ENCODE results near the gene CDON. TPM values are rescaled to one million over a fixed set of nuclear protein-coding genes. Genes with fewer than 3 reads are reported as not detected.

The CDON gene
- total and polyA plus RNA-seq, 2 donors (not counting 1 experiment from before 2014, with no cell fraction given): 0.01 TPM; not detected in 1

DNA sequence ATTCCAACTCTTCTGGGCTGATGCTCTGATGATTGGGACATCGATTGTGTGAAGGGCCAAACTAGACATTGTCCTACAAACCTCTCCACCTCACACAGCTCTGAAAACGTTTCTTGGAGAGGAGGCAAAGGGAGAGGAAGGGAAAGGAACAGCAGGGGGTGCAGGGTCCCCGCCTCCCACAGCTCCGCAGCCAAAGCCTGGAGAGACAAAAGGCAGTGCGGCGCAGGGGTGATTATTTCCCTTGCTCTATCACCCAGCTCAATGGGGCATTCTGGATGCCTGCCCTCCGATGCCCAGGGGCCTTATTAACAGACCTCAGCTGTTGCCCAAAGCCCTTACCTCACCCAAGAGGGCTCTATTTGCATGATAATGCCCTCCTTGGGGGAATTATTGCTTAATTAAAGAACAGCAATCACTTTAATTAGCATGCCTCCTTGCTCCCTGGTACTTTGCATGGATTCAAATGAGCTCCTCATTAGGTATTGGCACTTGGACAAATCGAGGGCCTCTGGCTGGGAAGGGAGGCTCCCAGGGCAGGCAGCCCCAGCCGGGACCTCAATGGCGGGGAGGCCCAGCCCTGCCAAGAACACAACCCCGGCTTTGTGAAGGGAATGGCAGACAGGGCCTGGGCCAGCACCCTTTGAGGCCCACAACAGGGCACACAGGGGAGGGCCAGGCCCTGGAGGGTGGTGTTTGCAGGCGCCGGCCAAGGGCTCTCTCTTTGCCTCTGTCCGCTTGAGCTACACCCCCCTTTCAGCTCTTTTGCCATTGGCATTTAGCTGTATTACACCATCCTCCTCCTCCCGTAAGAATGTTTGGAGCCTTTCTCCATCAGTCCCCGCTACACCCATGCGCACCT lies 19.8 kb upstream of the CDON start:
- H3K4me1 ChIP-seq (ENCODE audit: control insufficient read depth in 2 of 2, insufficient read depth in 2 of 2, low read length in 2 of 2): no peaks in the 10 kb centered on the region
- no peak for ATAC-seq (ENCODE audit: low read depth)
- POLR2A ChIA-PET: no interaction called here
- H3K4me2 ChIP-seq (replicated peaks; ENCODE audit: low read depth, low read length, poor library complexity, severe bottlenecking): no peak overlapping the region
- TF ChIP-seq EZH2 (IDR thresholded peaks at IDR 0.05; ENCODE audit: borderline replicate concordance, insufficient read depth, low read depth, low read length, poor library complexity, severe bottlenecking): no peak
- TF ChIP-seq, protein P1, sequence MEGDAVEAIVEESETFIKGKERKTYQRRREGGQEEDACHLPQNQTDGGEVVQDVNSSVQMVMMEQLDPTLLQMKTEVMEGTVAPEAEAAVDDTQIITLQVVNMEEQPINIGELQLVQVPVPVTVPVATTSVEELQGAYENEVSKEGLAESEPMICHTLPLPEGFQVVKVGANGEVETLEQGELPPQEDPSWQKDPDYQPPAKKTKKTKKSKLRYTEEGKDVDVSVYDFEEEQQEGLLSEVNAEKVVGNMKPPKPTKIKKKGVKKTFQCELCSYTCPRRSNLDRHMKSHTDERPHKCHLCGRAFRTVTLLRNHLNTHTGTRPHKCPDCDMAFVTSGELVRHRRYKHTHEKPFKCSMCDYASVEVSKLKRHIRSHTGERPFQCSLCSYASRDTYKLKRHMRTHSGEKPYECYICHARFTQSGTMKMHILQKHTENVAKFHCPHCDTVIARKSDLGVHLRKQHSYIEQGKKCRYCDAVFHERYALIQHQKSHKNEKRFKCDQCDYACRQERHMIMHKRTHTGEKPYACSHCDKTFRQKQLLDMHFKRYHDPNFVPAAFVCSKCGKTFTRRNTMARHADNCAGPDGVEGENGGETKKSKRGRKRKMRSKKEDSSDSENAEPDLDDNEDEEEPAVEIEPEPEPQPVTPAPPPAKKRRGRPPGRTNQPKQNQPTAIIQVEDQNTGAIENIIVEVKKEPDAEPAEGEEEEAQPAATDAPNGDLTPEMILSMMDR (IDR thresholded peaks at IDR 0.05): no peak
- no peaks in the 10 kb centered on the region for H4K20me1 ChIP-seq (ENCODE audit: control insufficient read depth, insufficient read depth, low read length, poor library complexity, severe bottlenecking)
- H3K9me3 ChIP-seq (ENCODE audit: control extremely low read depth in 1 of 3, control insufficient read depth in 2 of 3, insufficient read depth in 1 of 3, low read length in 2 of 3): peaks cover 0 to 3% (median 0%) of the 10 kb centered on the region in 3 donors
- Mint-ChIP-seq H3K4me3 (no peak overlapping the region), H3K4me1 (no peaks in the 10 kb centered on the region), H3K9me3 (ENCODE audit: insufficient read depth) (no peaks in the 10 kb centered on the region), H3K27me3 (peaks cover 21% of the 10 kb centered on the region), H3K27ac (no peak overlapping the region)
- CTCF ChIA-PET: no interaction called here
- WGBS (ENCODE audit: insufficient coverage): 88% methylated on average over 10 of the region's 17 CpGs
- H3K27me3 ChIP-seq (replicated peaks in 1 of 4; ENCODE audit: control extremely low read depth in 1 of 4, control insufficient read depth in 3 of 4, insufficient read depth in 4 of 4, low read length in 3 of 4): no peaks in the 10 kb centered on the region
- no peak overlapping the region for H2AFZ ChIP-seq (ENCODE audit: insufficient read depth, low read depth, low read length, poor library complexity, severe bottlenecking)
- intact Hi-C loops (cut with micrococcal nuclease): no loop called here
- H3K4me3 ChIP-seq (ENCODE audit: control extremely low read depth in 1 of 5, extremely low read depth in 1 of 5, insufficient read depth in 1 of 5, low read depth in 2 of 5, low read length in 4 of 5): no peak overlapping the region
- no peak overlapping the region for H3K9ac ChIP-seq (ENCODE audit: low read length)
- no peak overlapping the region for H3K27ac ChIP-seq (ENCODE audit: low read length in 2 of 2)
- no peak for DNase-seq
- H3K79me2 ChIP-seq (ENCODE audit: control insufficient read depth, insufficient read depth, low read length): no peaks in the 10 kb centered on the region
- H3K36me3 ChIP-seq (replicated peaks in 1 of 2; ENCODE audit: control extremely low read depth in 1 of 2, control insufficient read depth in 1 of 2, extremely low read depth in 1 of 2, insufficient read depth in 2 of 2, low read length in 1 of 2): no peaks in the 10 kb centered on the region

DNA sequence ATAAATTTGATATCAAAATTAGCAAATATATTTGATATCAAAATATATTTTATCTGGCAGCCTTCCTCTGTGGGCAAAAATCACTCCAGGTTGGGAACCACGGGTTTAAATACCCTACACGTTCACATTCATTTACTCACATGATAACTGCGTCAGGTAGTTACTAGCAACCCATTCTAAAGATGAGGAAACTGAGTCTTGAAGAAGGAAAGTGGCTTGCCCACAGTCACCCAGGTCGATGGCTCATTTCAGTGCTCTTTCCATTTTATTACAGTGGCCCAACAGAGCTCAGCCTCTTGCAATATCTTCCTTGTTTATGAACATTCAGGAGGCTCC lies 19.2 kb upstream of the CDON start:
- no peak for DNase-seq
- POLR2A ChIA-PET: no interaction called here

More for the DNA sequence above, 19.2 kb upstream of the CDON start:
- H3K27me3 ChIP-seq (replicated peaks in 1 of 4; ENCODE audit: control extremely low read depth in 1 of 4, control insufficient read depth in 3 of 4, insufficient read depth in 4 of 4, low read length in 3 of 4): no peaks in the 10 kb centered on the region
- TF ChIP-seq, protein P1 (IDR thresholded peaks at IDR 0.05): no peak
- TF ChIP-seq EZH2 (IDR thresholded peaks at IDR 0.05; ENCODE audit: borderline replicate concordance, insufficient read depth, low read depth, low read length, poor library complexity, severe bottlenecking): no peak
- Mint-ChIP-seq H3K4me1 (no peaks in the 10 kb centered on the region), H3K27me3 (peaks cover 21% of the 10 kb centered on the region), H3K9me3 (ENCODE audit: insufficient read depth) (no peaks in the 10 kb centered on the region), H3K4me3 (no peak overlapping the region), H3K27ac (no peak overlapping the region)
- intact Hi-C loops (cut with micrococcal nuclease): no loop called here
- CTCF ChIA-PET: no interaction called here
- H4K20me1 ChIP-seq (ENCODE audit: control insufficient read depth, insufficient read depth, low read length, poor library complexity, severe bottlenecking): no peaks in the 10 kb centered on the region
- 80% methylated on average over 2 of the region's 4 CpGs for WGBS (ENCODE audit: insufficient coverage)
- no peaks in the 10 kb centered on the region for H3K4me1 ChIP-seq (ENCODE audit: control insufficient read depth in 2 of 2, insufficient read depth in 2 of 2, low read length in 2 of 2)
- ATAC-seq (ENCODE audit: low read depth): no peak
- no peak overlapping the region for H3K4me3 ChIP-seq (ENCODE audit: control extremely low read depth in 1 of 5, extremely low read depth in 1 of 5, insufficient read depth in 1 of 5, low read depth in 2 of 5, low read length in 4 of 5)
- no peaks in the 10 kb centered on the region for H3K79me2 ChIP-seq (ENCODE audit: control insufficient read depth, insufficient read depth, low read length)
- H3K27ac ChIP-seq (ENCODE audit: low read length in 2 of 2): no peak overlapping the region
- H3K4me2 ChIP-seq (replicated peaks; ENCODE audit: low read depth, low read length, poor library complexity, severe bottlenecking): no peak overlapping the region
- H2AFZ ChIP-seq (ENCODE audit: insufficient read depth, low read depth, low read length, poor library complexity, severe bottlenecking): no peak overlapping the region
- no peak overlapping the region for H3K9ac ChIP-seq (ENCODE audit: low read length)
- H3K9me3 ChIP-seq (ENCODE audit: control extremely low read depth in 1 of 3, control insufficient read depth in 2 of 3, insufficient read depth in 1 of 3, low read length in 2 of 3): peaks cover 0 to 3% (median 0%) of the 10 kb centered on the region in 3 donors
- H3K36me3 ChIP-seq (replicated peaks in 1 of 2; ENCODE audit: control extremely low read depth in 1 of 2, control insufficient read depth in 1 of 2, extremely low read depth in 1 of 2, insufficient read depth in 2 of 2, low read length in 1 of 2): no peaks in the 10 kb centered on the region
